Smooth muscle cell (in vitro differentiated cells): ENCODE data around the gene LCN6. TPM values are rescaled to one million over a fixed set of nuclear protein-coding genes. Genes with fewer than 3 reads are reported as not detected.

ENCODE experiments used
- DNase-seq: peaks from one replicate; lab custom pipeline; 2025; ENCODE audit not compliant: unreplicated experiment; lab: John Stamatoyannopoulos, UW
- H2AFZ ChIP-seq: fragments of 200-600 bp; sonication (generic); 2 replicates; pipeline ENCODE4 v1.6.0; 2016; ENCODE audit warnings: antibody characterized with exemption, low read depth, mild to moderate bottlenecking
- H3F3A ChIP-seq: fragments of 200-600 bp; sonication (generic); 2 replicates; pipeline ENCODE4 v1.6.0; 2017; ENCODE audit warnings: antibody characterized with exemption, low read depth
- H3K27ac ChIP-seq: fragments of 200-600 bp; sonication (generic); 2 replicates; pipeline ENCODE4 v1.5.1; 2016; ENCODE audit warnings: low read depth, mild to moderate bottlenecking
- H3K27me3 ChIP-seq: fragments of 200-600 bp; sonication (generic); 2 replicates; pipeline ENCODE4 v1.6.1; 2016; ENCODE audit warnings: low read depth, mild to moderate bottlenecking
- H3K36me3 ChIP-seq: fragments of 200-600 bp; sonication (generic); 2 replicates; pipeline ENCODE4 v1.5.1; 2016; ENCODE audit warnings: low read depth
- H3K4me1 ChIP-seq: fragments of 200-600 bp; sonication (generic); 2 replicates; pipeline ENCODE4 v1.5.1; 2016; ENCODE audit warnings: low read depth
- H3K4me2 ChIP-seq: fragments of 200-600 bp; sonication (generic); 2 replicates; pipeline ENCODE4 v1.6.0; 2016; ENCODE audit warnings: mild to moderate bottlenecking
- H3K4me3 ChIP-seq: fragments of 200-600 bp; sonication (generic); 2 replicates; pipeline ENCODE4 v1.5.1; 2016; ENCODE audit warnings: mild to moderate bottlenecking
- H3K79me2 ChIP-seq: fragments of 200-600 bp; sonication (generic); 2 replicates; pipeline ENCODE4 v1.6.0; 2016; ENCODE audit warnings: low read depth, mild to moderate bottlenecking
- H3K9ac ChIP-seq: fragments of 200-600 bp; sonication (generic); 2 replicates; pipeline ENCODE4 v1.6.0; 2016; ENCODE audit warnings: low read depth
- H3K9me3 ChIP-seq: fragments of 200-600 bp; sonication (generic); replicated peaks from 2 replicates; pipeline ENCODE4 v1.5.1; 2016; ENCODE audit warnings: low read depth
- H4K20me1 ChIP-seq: fragments of 200-600 bp; sonication (generic); 2 replicates; pipeline ENCODE4 v1.6.0; 2016; ENCODE audit warnings: low read depth
- WGBS: methylation state at CpG from one replicate; pipeline ENCODE4 v1.1.7; 2016; ENCODE audit warnings: low lambda C conversion rate; 5-methylcytosine and 5-hydroxymethylcytosine counted together
- polyA plus RNA-seq: library from polyadenylated mRNA; unstranded; fragments of >200 nt; fragmentation: Nextera tagmentation; extraction: Ambion mirVana; gene quantifications from 2 replicates; pipeline ENCODE4 v1.2.1, GENCODE V29; 2016
- total RNA-seq: library from RNA; depleted of rRNA; stranded (reverse); fragments of >200 nt; gene quantifications from 2 replicates; pipeline ENCODE4 v1.2.3, GENCODE V29; 2014
- TF ChIP-seq, protein P1 (sequence below): fragments of 200-600 bp; sonication (generic); IDR thresholded peaks from 2 replicates; pipeline ENCODE4 v1.5.1; 2017; ENCODE audit warnings: borderline replicate concordance, mild to moderate bottlenecking, antibody characterized with exemption; ENCODE audit not compliant: insufficient read depth, poor library complexity, severe bottlenecking

Gene LCN6
- total and polyA plus RNA-seq, 2 experiments from 2014 or later: not detected

DNA sequence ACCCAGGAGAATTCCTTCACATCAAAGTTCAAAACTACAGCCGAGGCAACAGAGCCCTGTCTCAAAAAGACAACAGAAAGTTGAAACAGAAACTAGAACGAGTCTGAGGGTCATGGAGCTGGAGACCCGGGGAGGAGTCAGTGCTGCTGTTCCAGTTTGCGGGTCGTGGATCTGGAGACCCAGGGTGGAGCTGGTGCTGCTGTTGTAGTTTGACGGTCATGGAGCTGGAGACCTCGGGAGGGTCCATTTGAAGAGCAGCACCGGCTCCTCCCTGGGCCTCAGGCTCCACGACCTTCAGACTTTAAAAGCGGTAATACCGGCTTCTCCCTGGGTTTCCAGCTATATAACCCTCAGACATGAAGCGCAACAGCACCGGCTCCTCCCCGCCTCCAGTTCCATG lies 29.0 kb upstream of the LCN6 start:
- WGBS: 88% methylated on average over 13 of the region's 14 CpGs
- peaks cover 7% of the 10 kb centered on the region for H3F3A ChIP-seq
- H3K27ac ChIP-seq: no peak overlapping the region
- H3K9me3 ChIP-seq: no peaks in the 10 kb centered on the region
- H3K79me2 ChIP-seq: no peaks in the 10 kb centered on the region
- no peak overlapping the region for H3K4me2 ChIP-seq
- no peak overlapping the region for H2AFZ ChIP-seq
- H3K36me3 ChIP-seq: no peaks in the 10 kb centered on the region
- no peaks in the 10 kb centered on the region for H4K20me1 ChIP-seq
- TF ChIP-seq, protein P1, sequence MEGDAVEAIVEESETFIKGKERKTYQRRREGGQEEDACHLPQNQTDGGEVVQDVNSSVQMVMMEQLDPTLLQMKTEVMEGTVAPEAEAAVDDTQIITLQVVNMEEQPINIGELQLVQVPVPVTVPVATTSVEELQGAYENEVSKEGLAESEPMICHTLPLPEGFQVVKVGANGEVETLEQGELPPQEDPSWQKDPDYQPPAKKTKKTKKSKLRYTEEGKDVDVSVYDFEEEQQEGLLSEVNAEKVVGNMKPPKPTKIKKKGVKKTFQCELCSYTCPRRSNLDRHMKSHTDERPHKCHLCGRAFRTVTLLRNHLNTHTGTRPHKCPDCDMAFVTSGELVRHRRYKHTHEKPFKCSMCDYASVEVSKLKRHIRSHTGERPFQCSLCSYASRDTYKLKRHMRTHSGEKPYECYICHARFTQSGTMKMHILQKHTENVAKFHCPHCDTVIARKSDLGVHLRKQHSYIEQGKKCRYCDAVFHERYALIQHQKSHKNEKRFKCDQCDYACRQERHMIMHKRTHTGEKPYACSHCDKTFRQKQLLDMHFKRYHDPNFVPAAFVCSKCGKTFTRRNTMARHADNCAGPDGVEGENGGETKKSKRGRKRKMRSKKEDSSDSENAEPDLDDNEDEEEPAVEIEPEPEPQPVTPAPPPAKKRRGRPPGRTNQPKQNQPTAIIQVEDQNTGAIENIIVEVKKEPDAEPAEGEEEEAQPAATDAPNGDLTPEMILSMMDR: no peak
- H3K27me3 ChIP-seq: no peaks in the 10 kb centered on the region
- no peak overlapping the region for H3K4me3 ChIP-seq
- no peak for DNase-seq
- no peak overlapping the region for H3K9ac ChIP-seq
- peaks cover 4% of the 10 kb centered on the region for H3K4me1 ChIP-seq

DNA sequence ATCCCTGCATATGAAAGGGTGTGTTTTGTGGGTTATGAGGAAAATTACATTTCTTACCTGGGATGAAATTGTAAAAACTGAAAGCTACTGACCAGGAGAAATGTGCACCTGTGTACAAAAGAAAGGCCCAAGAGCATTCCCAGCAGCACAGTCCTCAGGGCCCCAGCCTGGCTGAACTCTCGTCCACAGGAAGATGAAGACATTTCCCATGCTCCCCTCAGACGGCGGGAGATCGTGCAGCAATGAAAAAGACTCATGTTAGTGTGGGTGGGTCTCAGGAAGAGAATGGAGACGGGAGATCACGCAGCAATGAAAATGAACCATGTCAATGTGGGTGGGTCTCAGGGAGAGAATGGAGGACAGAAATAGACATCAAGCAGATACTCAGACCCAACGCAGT lies 28.6 kb upstream of the LCN6 start:
- Histone ChIP-seq H3F3A (peaks cover 7% of the 10 kb centered on the region), H3K27ac (no peak overlapping the region), H3K9ac (no peak overlapping the region), H3K4me1 (peaks cover 4% of the 10 kb centered on the region), H3K36me3 (no peaks in the 10 kb centered on the region), H3K9me3 (no peaks in the 10 kb centered on the region), H3K4me3 (no peak overlapping the region), H3K4me2 (no peak overlapping the region), H4K20me1 (no peaks in the 10 kb centered on the region), H3K27me3 (no peaks in the 10 kb centered on the region), H2AFZ (no peak overlapping the region), H3K79me2 (no peaks in the 10 kb centered on the region)
- no peak for DNase-seq
- TF ChIP-seq, protein P1: no peak
- 58% methylated on average over 7 of the region's 7 CpGs for WGBS

DNA sequence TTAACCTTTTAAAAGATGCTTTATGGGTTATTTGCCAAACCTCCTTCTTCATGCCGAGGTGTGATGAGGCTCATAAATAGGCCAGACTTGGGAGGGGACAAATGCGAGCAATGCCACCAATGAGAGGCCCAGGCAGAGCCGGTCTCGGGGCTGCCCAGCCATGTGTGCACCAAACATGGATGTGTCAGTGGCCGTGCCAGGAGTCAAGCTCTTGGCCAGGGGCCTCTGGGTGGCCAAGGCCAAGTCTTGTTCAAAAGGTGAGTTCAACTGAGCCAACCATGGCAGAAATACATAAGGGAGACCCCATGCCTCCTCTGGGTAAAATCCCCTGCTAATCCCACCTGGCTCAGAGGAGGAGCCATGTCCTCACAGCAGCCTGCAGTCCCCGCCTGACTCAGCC lies 26.9 kb upstream of the LCN6 start:
- H3K36me3 ChIP-seq: no peaks in the 10 kb centered on the region

More for the DNA sequence above, 26.9 kb upstream of the LCN6 start:
- TF ChIP-seq, protein P1: no peak
- Histone ChIP-seq H2AFZ (no peak overlapping the region), H3K4me2 (no peak overlapping the region), H3K9ac (no peak overlapping the region), H4K20me1 (no peaks in the 10 kb centered on the region), H3K4me1 (no peaks in the 10 kb centered on the region), H3K27ac (no peak overlapping the region), H3K9me3 (no peaks in the 10 kb centered on the region), H3K4me3 (no peak overlapping the region), H3K79me2 (no peaks in the 10 kb centered on the region), H3K27me3 (no peaks in the 10 kb centered on the region), H3F3A (peaks cover 5% of the 10 kb centered on the region)
- DNase-seq: no peak
- WGBS: 69% methylated on average over 5 of the region's 6 CpGs
